ENCODE results near the gene KIF26A.

DNA sequence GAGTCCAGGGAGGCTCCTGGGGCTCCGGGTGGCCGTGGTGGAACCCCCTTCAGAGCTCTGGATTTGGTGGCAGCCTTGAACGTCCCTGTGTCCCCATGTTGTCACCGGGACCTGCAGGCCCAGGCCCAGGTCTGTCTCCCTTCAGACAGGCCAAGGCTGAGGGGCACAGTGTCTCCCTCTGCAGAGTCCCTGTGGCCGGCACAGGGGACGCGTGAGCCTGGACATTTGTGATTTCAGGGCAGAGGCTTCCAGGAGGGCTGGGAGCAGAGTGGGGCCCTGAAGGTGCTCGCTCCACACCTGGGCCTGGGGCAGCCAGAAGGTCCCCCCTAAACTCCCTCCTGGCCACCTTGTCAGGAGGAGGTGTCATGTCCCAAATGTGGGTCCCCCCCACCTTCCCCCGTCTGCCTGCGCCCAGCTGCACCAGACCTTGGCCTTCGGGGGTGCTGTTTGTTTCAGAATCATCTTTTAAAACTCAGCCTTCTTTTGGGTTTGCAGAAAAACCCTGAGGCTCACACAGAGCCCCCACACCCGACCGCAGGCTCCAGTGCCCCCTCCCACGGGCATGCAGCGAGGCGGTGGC, 47.6 kb downstream of the KIF26A start:
- TF ChIP-seq, protein P1, sequence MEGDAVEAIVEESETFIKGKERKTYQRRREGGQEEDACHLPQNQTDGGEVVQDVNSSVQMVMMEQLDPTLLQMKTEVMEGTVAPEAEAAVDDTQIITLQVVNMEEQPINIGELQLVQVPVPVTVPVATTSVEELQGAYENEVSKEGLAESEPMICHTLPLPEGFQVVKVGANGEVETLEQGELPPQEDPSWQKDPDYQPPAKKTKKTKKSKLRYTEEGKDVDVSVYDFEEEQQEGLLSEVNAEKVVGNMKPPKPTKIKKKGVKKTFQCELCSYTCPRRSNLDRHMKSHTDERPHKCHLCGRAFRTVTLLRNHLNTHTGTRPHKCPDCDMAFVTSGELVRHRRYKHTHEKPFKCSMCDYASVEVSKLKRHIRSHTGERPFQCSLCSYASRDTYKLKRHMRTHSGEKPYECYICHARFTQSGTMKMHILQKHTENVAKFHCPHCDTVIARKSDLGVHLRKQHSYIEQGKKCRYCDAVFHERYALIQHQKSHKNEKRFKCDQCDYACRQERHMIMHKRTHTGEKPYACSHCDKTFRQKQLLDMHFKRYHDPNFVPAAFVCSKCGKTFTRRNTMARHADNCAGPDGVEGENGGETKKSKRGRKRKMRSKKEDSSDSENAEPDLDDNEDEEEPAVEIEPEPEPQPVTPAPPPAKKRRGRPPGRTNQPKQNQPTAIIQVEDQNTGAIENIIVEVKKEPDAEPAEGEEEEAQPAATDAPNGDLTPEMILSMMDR (IDR thresholded peaks at IDR 0.05; ENCODE audit: low read depth, low read length), result no peak
- no peak for TF ChIP-seq EZH2phosphoT487 (IDR thresholded peaks at IDR 0.05; ENCODE audit: low read depth)

Measured in OCI-LY3 (cell line).